Measurements from ENCODE around the gene C2orf49. TPM values are rescaled to one million over a fixed set of nuclear protein-coding genes. Genes with fewer than 3 reads are reported as not detected.

C2orf49 gene
- total RNA-seq, 1 donor from 2014 or later: 15.8 TPM

GRCh38 chr2:105317937-105318336, 19.4 kb upstream of the C2orf49 start:
- Mint-ChIP-seq H3K27ac (ENCODE audit: unreplicated experiment) (no peak overlapping the region), H3K27me3 (ENCODE audit: unreplicated experiment) (peaks cover 2% of the 10 kb centered on the region), H3K4me3 (ENCODE audit: unreplicated experiment) (no peak overlapping the region), H3K4me1 (ENCODE audit: unreplicated experiment) (no peaks in the 10 kb centered on the region), H3K9me3 (ENCODE audit: unreplicated experiment) (no peaks in the 10 kb centered on the region), H3K36me3 (ENCODE audit: low read depth, unreplicated experiment) (no peaks in the 10 kb centered on the region)
- no peak for DNase-seq (ENCODE audit: low spot score)
- TF ChIP-seq CTCF (IDR thresholded peaks at IDR 0.05; ENCODE audit: unreplicated experiment): no peak

- H3K4me1 Mint-ChIP-seq (ENCODE audit: unreplicated experiment): peaks cover 14% of the 10 kb centered on the region
- H3K27ac Mint-ChIP-seq (ENCODE audit: unreplicated experiment): no peak overlapping the region
- DNase-seq (ENCODE audit: low spot score): no peak
- TF ChIP-seq CTCF (IDR thresholded peaks at IDR 0.05; ENCODE audit: unreplicated experiment): no peak
- H3K27me3 Mint-ChIP-seq (ENCODE audit: unreplicated experiment): peaks cover 3% of the 10 kb centered on the region
- H3K36me3 Mint-ChIP-seq (ENCODE audit: low read depth, unreplicated experiment): no peaks in the 10 kb centered on the region
- no peaks in the 10 kb centered on the region for H3K9me3 Mint-ChIP-seq (ENCODE audit: unreplicated experiment)
- no peak overlapping the region for H3K4me3 Mint-ChIP-seq (ENCODE audit: unreplicated experiment)
Measured at GRCh38 chr2:105320651-105321215, 16.6 kb upstream of the C2orf49 start.

- Mint-ChIP-seq H3K4me3 (ENCODE audit: unreplicated experiment) (no peak overlapping the region), H3K27ac (ENCODE audit: unreplicated experiment) (no peak overlapping the region), H3K27me3 (ENCODE audit: unreplicated experiment) (peaks cover 2% of the 10 kb centered on the region), H3K9me3 (ENCODE audit: unreplicated experiment) (no peaks in the 10 kb centered on the region), H3K36me3 (ENCODE audit: low read depth, unreplicated experiment) (no peaks in the 10 kb centered on the region), H3K4me1 (ENCODE audit: unreplicated experiment) (peaks cover 15% of the 10 kb centered on the region)
- no peak for DNase-seq (ENCODE audit: low spot score)
- no peak for TF ChIP-seq CTCF (IDR thresholded peaks at IDR 0.05; ENCODE audit: unreplicated experiment)
Measured at GRCh38 chr2:105321875-105322646, 15.3 kb upstream of the C2orf49 start.

GRCh38 chr2:105323111-105323510, 14.2 kb upstream of the C2orf49 start:
- TF ChIP-seq CTCF (IDR thresholded peaks at IDR 0.05; ENCODE audit: unreplicated experiment): no peak
- Mint-ChIP-seq H3K36me3 (ENCODE audit: low read depth, unreplicated experiment) (no peaks in the 10 kb centered on the region), H3K27me3 (ENCODE audit: unreplicated experiment) (peaks cover 2% of the 10 kb centered on the region), H3K4me3 (ENCODE audit: unreplicated experiment) (no peak overlapping the region), H3K4me1 (ENCODE audit: unreplicated experiment) (peaks cover 18% of the 10 kb centered on the region), H3K9me3 (ENCODE audit: unreplicated experiment) (no peaks in the 10 kb centered on the region), H3K27ac (ENCODE audit: unreplicated experiment) (no peak overlapping the region)
- no peak for DNase-seq (ENCODE audit: low spot score)

GRCh38 chr2:105324101-105324500, 13.2 kb upstream of the C2orf49 start:
- DNase-seq (ENCODE audit: low spot score): no peak
- no peaks in the 10 kb centered on the region for H3K36me3 Mint-ChIP-seq (ENCODE audit: low read depth, unreplicated experiment)
- H3K4me3 Mint-ChIP-seq (ENCODE audit: unreplicated experiment): no peak overlapping the region
- peaks cover 7% of the 10 kb centered on the region for H3K27me3 Mint-ChIP-seq (ENCODE audit: unreplicated experiment)
- peaks cover 28% of the 10 kb centered on the region for H3K4me1 Mint-ChIP-seq (ENCODE audit: unreplicated experiment)
- no peaks in the 10 kb centered on the region for H3K9me3 Mint-ChIP-seq (ENCODE audit: unreplicated experiment)
- H3K27ac Mint-ChIP-seq (ENCODE audit: unreplicated experiment): no peak overlapping the region
- no peak for TF ChIP-seq CTCF (IDR thresholded peaks at IDR 0.05; ENCODE audit: unreplicated experiment)
